HL-60 (cell line): ENCODE measurements around the gene TTC21A.

Experiments used
- POLR2AphosphoS5 ChIP-seq: IDR thresholded peaks from 2 replicates; pipeline ENCODE4 v1.6.1; 2012; ENCODE audit warnings: low read depth
- TF ChIP-seq, protein P1 (sequence below): IDR thresholded peaks from one replicate; pipeline ENCODE4 v1.5.1; 2011; ENCODE audit warnings: low read length, control low read depth, inconsistent platforms; ENCODE audit not compliant: insufficient read depth
- TF ChIP-seq, protein P2 (sequence below): IDR thresholded peaks from 2 replicates; pipeline ENCODE4 v1.6.1; 2012; ENCODE audit warnings: low read depth; ENCODE audit not compliant: insufficient replicate concordance

DNA sequence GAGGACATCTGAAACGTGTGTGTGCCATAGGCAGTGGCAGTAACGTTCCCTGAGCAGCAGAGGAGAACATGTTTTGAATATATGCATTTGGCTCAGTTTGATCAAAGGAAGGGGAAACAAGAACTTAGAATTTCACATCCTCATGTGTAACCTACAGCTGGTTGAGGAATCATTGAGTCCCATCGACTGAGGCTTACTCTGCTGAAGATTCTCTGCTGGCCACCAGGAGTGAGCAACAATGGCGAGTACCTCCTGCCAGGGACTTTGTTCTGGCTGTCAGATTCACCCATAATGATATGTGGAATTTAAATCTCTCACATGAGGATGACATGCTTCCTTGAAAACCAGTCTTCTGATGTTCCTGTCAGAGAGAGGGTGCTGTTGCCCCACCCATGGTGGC, 21.3 kb upstream of the TTC21A start:
- TF ChIP-seq, protein P1, sequence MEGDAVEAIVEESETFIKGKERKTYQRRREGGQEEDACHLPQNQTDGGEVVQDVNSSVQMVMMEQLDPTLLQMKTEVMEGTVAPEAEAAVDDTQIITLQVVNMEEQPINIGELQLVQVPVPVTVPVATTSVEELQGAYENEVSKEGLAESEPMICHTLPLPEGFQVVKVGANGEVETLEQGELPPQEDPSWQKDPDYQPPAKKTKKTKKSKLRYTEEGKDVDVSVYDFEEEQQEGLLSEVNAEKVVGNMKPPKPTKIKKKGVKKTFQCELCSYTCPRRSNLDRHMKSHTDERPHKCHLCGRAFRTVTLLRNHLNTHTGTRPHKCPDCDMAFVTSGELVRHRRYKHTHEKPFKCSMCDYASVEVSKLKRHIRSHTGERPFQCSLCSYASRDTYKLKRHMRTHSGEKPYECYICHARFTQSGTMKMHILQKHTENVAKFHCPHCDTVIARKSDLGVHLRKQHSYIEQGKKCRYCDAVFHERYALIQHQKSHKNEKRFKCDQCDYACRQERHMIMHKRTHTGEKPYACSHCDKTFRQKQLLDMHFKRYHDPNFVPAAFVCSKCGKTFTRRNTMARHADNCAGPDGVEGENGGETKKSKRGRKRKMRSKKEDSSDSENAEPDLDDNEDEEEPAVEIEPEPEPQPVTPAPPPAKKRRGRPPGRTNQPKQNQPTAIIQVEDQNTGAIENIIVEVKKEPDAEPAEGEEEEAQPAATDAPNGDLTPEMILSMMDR: no peak
- TF ChIP-seq POLR2AphosphoS5: no peak
- TF ChIP-seq, protein P2, sequence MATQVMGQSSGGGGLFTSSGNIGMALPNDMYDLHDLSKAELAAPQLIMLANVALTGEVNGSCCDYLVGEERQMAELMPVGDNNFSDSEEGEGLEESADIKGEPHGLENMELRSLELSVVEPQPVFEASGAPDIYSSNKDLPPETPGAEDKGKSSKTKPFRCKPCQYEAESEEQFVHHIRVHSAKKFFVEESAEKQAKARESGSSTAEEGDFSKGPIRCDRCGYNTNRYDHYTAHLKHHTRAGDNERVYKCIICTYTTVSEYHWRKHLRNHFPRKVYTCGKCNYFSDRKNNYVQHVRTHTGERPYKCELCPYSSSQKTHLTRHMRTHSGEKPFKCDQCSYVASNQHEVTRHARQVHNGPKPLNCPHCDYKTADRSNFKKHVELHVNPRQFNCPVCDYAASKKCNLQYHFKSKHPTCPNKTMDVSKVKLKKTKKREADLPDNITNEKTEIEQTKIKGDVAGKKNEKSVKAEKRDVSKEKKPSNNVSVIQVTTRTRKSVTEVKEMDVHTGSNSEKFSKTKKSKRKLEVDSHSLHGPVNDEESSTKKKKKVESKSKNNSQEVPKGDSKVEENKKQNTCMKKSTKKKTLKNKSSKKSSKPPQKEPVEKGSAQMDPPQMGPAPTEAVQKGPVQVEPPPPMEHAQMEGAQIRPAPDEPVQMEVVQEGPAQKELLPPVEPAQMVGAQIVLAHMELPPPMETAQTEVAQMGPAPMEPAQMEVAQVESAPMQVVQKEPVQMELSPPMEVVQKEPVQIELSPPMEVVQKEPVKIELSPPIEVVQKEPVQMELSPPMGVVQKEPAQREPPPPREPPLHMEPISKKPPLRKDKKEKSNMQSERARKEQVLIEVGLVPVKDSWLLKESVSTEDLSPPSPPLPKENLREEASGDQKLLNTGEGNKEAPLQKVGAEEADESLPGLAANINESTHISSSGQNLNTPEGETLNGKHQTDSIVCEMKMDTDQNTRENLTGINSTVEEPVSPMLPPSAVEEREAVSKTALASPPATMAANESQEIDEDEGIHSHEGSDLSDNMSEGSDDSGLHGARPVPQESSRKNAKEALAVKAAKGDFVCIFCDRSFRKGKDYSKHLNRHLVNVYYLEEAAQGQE: no peak
